GM18511 (cell line): ENCODE measurements around the gene MALL.
"Not testable (repeated sequence)": the region's sequence is repeated elsewhere in the genome, so short reads cannot be mapped to it uniquely, and the experiment has no call there.

Source experiments
- ATAC-seq: cut with Tn5 transposase; IDR thresholded peaks from one replicate; pipeline ENCODE4 v1.9.1; 2021; ENCODE audit warnings: mild to moderate bottlenecking, moderate library complexity; ENCODE audit not compliant: unreplicated experiment

The MALL gene

GRCh38 chr2:110115291-110116032, at the start of gene MALL:
MALL (minus strand) TSS chr2:110115822; CDS start chr2:110115792, 30 bp downstream.
- ATAC-seq, result no peak

- peak; percentile 63 for ATAC-seq
These were observed 41.7 kb upstream of the MALL start for GRCh38 chr2:110157153-110157793.

- not testable (repeated sequence) for ATAC-seq
These were observed 39.2 kb upstream of the MALL start for GRCh38 chr2:110154828-110155227.

- not testable (repeated sequence) for ATAC-seq
These were observed 38.6 kb upstream of the MALL start for GRCh38 chr2:110154188-110154587.

- no peak for ATAC-seq
These were observed 37.8 kb upstream of the MALL start for GRCh38 chr2:110153416-110153815.

- ATAC-seq, result no peak
These were observed 37.3 kb upstream of the MALL start for GRCh38 chr2:110152943-110153342.

- ATAC-seq, result no peak
These were observed 34.0 kb upstream of the MALL start for GRCh38 chr2:110149330-110150220.

- no peak for ATAC-seq
These were observed 31.3 kb upstream of the MALL start for GRCh38 chr2:110146945-110147332.

GRCh38 chr2:110146183-110146944, 30.7 kb upstream of the MALL start:
- no peak for ATAC-seq

- no peak for ATAC-seq
These were observed 28.4 kb upstream of the MALL start for GRCh38 chr2:110143982-110144381.

- ATAC-seq, result no peak
These were observed 24.8 kb upstream of the MALL start for GRCh38 chr2:110140401-110140800.

- ATAC-seq, result no peak
These were observed 18.4 kb upstream of the MALL start for GRCh38 chr2:110134025-110134424.

GRCh38 chr2:110131166-110131565, 15.5 kb upstream of the MALL start:
- no peak for ATAC-seq

- ATAC-seq, result no peak
These were observed 15.1 kb upstream of the MALL start for GRCh38 chr2:110130757-110131156.

- no peak for ATAC-seq
These were observed 11.3 kb upstream of the MALL start for GRCh38 chr2:110126906-110127305.

GRCh38 chr2:110126086-110126773, 10.6 kb upstream of the MALL start:
- no peak for ATAC-seq

- no peak for ATAC-seq
These were observed 9.5 kb upstream of the MALL start for GRCh38 chr2:110124939-110125691.

GRCh38 chr2:110124038-110124825, 8.6 kb upstream of the MALL start:
- ATAC-seq, result no peak

GRCh38 chr2:110121592-110121991, 6.0 kb upstream of the MALL start:
- ATAC-seq, result no peak
